GM21786 (cell line): ENCODE data around the gene HSPA12B.

Source experiments
- ATAC-seq: cut with Tn5 transposase; IDR thresholded peaks from one replicate; pipeline ENCODE4 v1.9.1; 2021; ENCODE audit not compliant: unreplicated experiment

HSPA12B gene

GRCh38 chr20:3728354-3728753 lies 4.1 kb upstream of the HSPA12B start:
- ATAC-seq: no peak

GRCh38 chr20:3728876-3729275 lies 3.6 kb upstream of the HSPA12B start:
- ATAC-seq: no peak

GRCh38 chr20:3729378-3729777 lies 3.1 kb upstream of the HSPA12B start:
- ATAC-seq: no peak

- no peak for ATAC-seq
Measured at GRCh38 chr20:3729811-3730540, 2.5 kb upstream of the HSPA12B start.

GRCh38 chr20:3730803-3731672 lies 1.4 kb upstream of the HSPA12B start:
- ATAC-seq: no peak

- ATAC-seq: no peak
Measured at GRCh38 chr20:3731944-3732326, 550 bp upstream of the HSPA12B start.

GRCh38 chr20:3733119-3733995 lies 872 bp downstream of the HSPA12B start:
- no peak for ATAC-seq

GRCh38 chr20:3734111-3734843 lies 1.8 kb downstream of the HSPA12B start:
- no peak for ATAC-seq

GRCh38 chr20:3735768-3736167 lies 3.3 kb downstream of the HSPA12B start:
- ATAC-seq: no peak

GRCh38 chr20:3738111-3739053 lies 5.9 kb downstream of the HSPA12B start:
- no peak for ATAC-seq

GRCh38 chr20:3739054-3739925 lies 6.8 kb downstream of the HSPA12B start:
- ATAC-seq: no peak

GRCh38 chr20:3739926-3740451 lies 7.5 kb downstream of the HSPA12B start:
- ATAC-seq: no peak

GRCh38 chr20:3740615-3741301 lies 8.3 kb downstream of the HSPA12B start:
- ATAC-seq: no peak

- no peak for ATAC-seq
Measured at GRCh38 chr20:3741836-3742458, 9.5 kb downstream of the HSPA12B start.

GRCh38 chr20:3743251-3743650 lies 10.8 kb downstream of the HSPA12B start:
- ATAC-seq: no peak

GRCh38 chr20:3744037-3744436 lies 11.6 kb downstream of the HSPA12B start:
- ATAC-seq: no peak
